ENCODE measurements around the gene PERM1. TPM values are rescaled to one million over a fixed set of nuclear protein-coding genes. Genes with fewer than 3 reads are reported as not detected.

The PERM1 gene
- total RNA-seq, 4 donors from 2014 or later: 0.22 TPM; not detected in 3

GRCh38 chr1:982765-983436 lies 1.0 kb upstream of the PERM1 start:
- WGBS, 2 donors: 78 to 83% methylated on average over 24 to 43 of the region's 43 CpGs
- Histone ChIP-seq H3K9me3 (no peaks in the 10 kb centered on the region), H3K27ac (no peak overlapping the region), H3K36me3 (no peaks in the 10 kb centered on the region), H3K4me1 (no peaks in the 10 kb centered on the region), H3K4me3 (replicated peaks in 1 of 3) (no peak overlapping the region), H3K27me3 (no peaks in the 10 kb centered on the region)
- intact Hi-C loops (cut with DNase I): loop anchor here (2.0 kb wide), 1 partner anchor 84 kb away; no protein-coding TSS in a partner anchor
- no peak for TF ChIP-seq CTCF (IDR thresholded peaks at IDR 0.05)
- no peak for TF ChIP-seq POLR2A (IDR thresholded peaks at IDR 0.05)
- no peak for DNase-seq

GRCh38 chr1:981491-981954 lies 370 bp downstream of the PERM1 start:
- intact Hi-C loops (cut with DNase I): no loop called here
- WGBS, 2 donors: 83% methylated on average over 7 of the region's 21 CpGs; no CpG with 5 or more reads in 1 of the 2 donors

GRCh38 chr1:980602-981395 lies 1.1 kb downstream of the PERM1 start:
- intact Hi-C loops (cut with DNase I): no loop called here
- DNase-seq: no peak
- no peaks in the 10 kb centered on the region for H3K27me3 ChIP-seq

More at GRCh38 chr1:981491-981954, 370 bp downstream of the PERM1 start:
- Histone ChIP-seq H3K4me1 (no peaks in the 10 kb centered on the region), H3K9me3 (no peaks in the 10 kb centered on the region), H3K36me3 (no peaks in the 10 kb centered on the region), H3K27me3 (no peaks in the 10 kb centered on the region), H3K4me3 (replicated peaks in 1 of 3) (no peak overlapping the region), H3K27ac (no peak overlapping the region)
- no peak for DNase-seq
- TF ChIP-seq CTCF (IDR thresholded peaks at IDR 0.05) (no peak), POLR2A (IDR thresholded peaks at IDR 0.05) (no peak)

GRCh38 chr1:980137-980571 lies 1.7 kb downstream of the PERM1 start:
- no peaks in the 10 kb centered on the region for H3K27me3 ChIP-seq
- TF ChIP-seq CTCF (IDR thresholded peaks at IDR 0.05) (no peak), POLR2A (IDR thresholded peaks at IDR 0.05) (no peak)
- intact Hi-C loops (cut with DNase I): no loop called here
- no peaks in the 10 kb centered on the region for H3K36me3 ChIP-seq
- H3K4me1 ChIP-seq: peaks cover 0 to 9% of the 10 kb centered on the region in 2 donors
- no peak overlapping the region for H3K27ac ChIP-seq
- DNase-seq: no peak
- 60% methylated on average over 1 of the region's 13 CpGs; no CpG with 5 or more reads in 1 of the 2 donors for WGBS, 2 donors
- no peaks in the 10 kb centered on the region for H3K9me3 ChIP-seq
- no peak overlapping the region for H3K4me3 ChIP-seq (replicated peaks in 1 of 3)

More at GRCh38 chr1:980602-981395, 1.1 kb downstream of the PERM1 start:
- TF ChIP-seq POLR2A (IDR thresholded peaks at IDR 0.05) (no peak), CTCF (IDR thresholded peaks at IDR 0.05) (no peak)
- 75 to 84% methylated on average over 11 to 26 of the region's 35 CpGs for WGBS, 2 donors
- peaks cover 0 to 6% of the 10 kb centered on the region in 2 donors for H3K4me1 ChIP-seq
- H3K4me3 ChIP-seq (replicated peaks in 1 of 3): no peak overlapping the region
- H3K9me3 ChIP-seq: no peaks in the 10 kb centered on the region
- no peak overlapping the region for H3K27ac ChIP-seq
- no peaks in the 10 kb centered on the region for H3K36me3 ChIP-seq

- no peak overlapping the region for H3K4me3 ChIP-seq (replicated peaks in 1 of 3)
- H3K4me1 ChIP-seq: peaks cover 0 to 9% of the 10 kb centered on the region in 2 donors
- WGBS, 2 donors: 89 to 97% methylated on average over 4 to 8 of the region's 9 CpGs
- intact Hi-C loops (cut with DNase I): loop anchor here (10.0 kb wide), 1 partner anchor 315 kb away; no protein-coding TSS in a partner anchor
- no peak overlapping the region for H3K27ac ChIP-seq
- no peak for DNase-seq
- TF ChIP-seq POLR2A (IDR thresholded peaks at IDR 0.05) (no peak), CTCF (IDR thresholded peaks at IDR 0.05) (no peak)
- H3K27me3 ChIP-seq: no peaks in the 10 kb centered on the region
- H3K9me3 ChIP-seq: no peaks in the 10 kb centered on the region
- H3K36me3 ChIP-seq: no peaks in the 10 kb centered on the region
Measured at GRCh38 chr1:979744-980072, 2.2 kb downstream of the PERM1 start.

Measured in thyroid gland (tissue), 4 donors.